ENCODE measurements around the gene DEPDC4.
"Not testable (repeated sequence)": the region's sequence is repeated elsewhere in the genome, so short reads cannot be mapped to it uniquely, and the experiment has no call there.

DEPDC4 gene

GRCh38 chr12:100234166-100234565 is 32.7 kb downstream of the DEPDC4 start:
- Histone ChIP-seq H3K4me3 (ENCODE audit: low read length) (no peak overlapping the region), H3K36me3 (replicated peaks; ENCODE audit: low read depth, low read length) (no peaks in the 10 kb centered on the region), H3K9me3 (ENCODE audit: insufficient read depth, low read length) (no peaks in the 10 kb centered on the region), H3K4me1 (ENCODE audit: low read length) (no peaks in the 10 kb centered on the region), H3K9ac (ENCODE audit: low read length) (no peak overlapping the region), H3K4me2 (ENCODE audit: low read length) (no peak overlapping the region), H3K79me2 (ENCODE audit: low read length) (no peaks in the 10 kb centered on the region), H4K20me1 (ENCODE audit: insufficient read depth, low read length) (no peaks in the 10 kb centered on the region), H3K27ac (ENCODE audit: low read length) (no peak overlapping the region), H2AFZ (ENCODE audit: low read depth, low read length) (no peak overlapping the region), H3K27me3 (ENCODE audit: low read depth, low read length) (no peaks in the 10 kb centered on the region)
- TF ChIP-seq CTCF (IDR thresholded peaks at IDR 0.05; ENCODE audit: low read depth, low read length) = no peak

- not testable (repeated sequence) for H4K20me1 ChIP-seq (ENCODE audit: insufficient read depth, low read length); H3K79me2 ChIP-seq (ENCODE audit: low read length); H3K27me3 ChIP-seq (ENCODE audit: low read depth, low read length); H3K27ac ChIP-seq (ENCODE audit: low read length); H3K4me2 ChIP-seq (ENCODE audit: low read length); H2AFZ ChIP-seq (ENCODE audit: low read depth, low read length); H3K9ac ChIP-seq (ENCODE audit: low read length); H3K36me3 ChIP-seq (replicated peaks; ENCODE audit: low read depth, low read length); H3K4me3 ChIP-seq (ENCODE audit: low read length); H3K9me3 ChIP-seq (ENCODE audit: insufficient read depth, low read length); H3K4me1 ChIP-seq (ENCODE audit: low read length)
Observed at GRCh38 chr12:100231873-100232272, 35.0 kb downstream of the DEPDC4 start.

- Histone ChIP-seq H3K79me2 (ENCODE audit: low read length) (no peaks in the 10 kb centered on the region), H4K20me1 (ENCODE audit: insufficient read depth, low read length) (no peaks in the 10 kb centered on the region), H3K9ac (ENCODE audit: low read length) (no peak overlapping the region), H3K4me1 (ENCODE audit: low read length) (no peaks in the 10 kb centered on the region), H3K4me3 (ENCODE audit: low read length) (no peak overlapping the region), H3K27me3 (ENCODE audit: low read depth, low read length) (no peaks in the 10 kb centered on the region), H3K36me3 (replicated peaks; ENCODE audit: low read depth, low read length) (peaks cover 5% of the 10 kb centered on the region), H3K4me2 (ENCODE audit: low read length) (no peak overlapping the region), H3K27ac (ENCODE audit: low read length) (no peak overlapping the region), H2AFZ (ENCODE audit: low read depth, low read length) (no peak overlapping the region), H3K9me3 (ENCODE audit: insufficient read depth, low read length) (no peaks in the 10 kb centered on the region)
- TF ChIP-seq CTCF (IDR thresholded peaks at IDR 0.05; ENCODE audit: low read depth, low read length) (no peak), EZH2phosphoT487 (IDR thresholded peaks at IDR 0.05; ENCODE audit: low read depth) (no peak)
Observed at GRCh38 chr12:100229876-100230275, 37.0 kb downstream of the DEPDC4 start.

GRCh38 chr12:100229036-100229635 is 37.7 kb downstream of the DEPDC4 start:
- H3K4me3 ChIP-seq (ENCODE audit: low read length) = no peak overlapping the region

More at GRCh38 chr12:100229036-100229635, 37.7 kb downstream of the DEPDC4 start:
- Histone ChIP-seq H3K79me2 (ENCODE audit: low read length) (no peaks in the 10 kb centered on the region), H2AFZ (ENCODE audit: low read depth, low read length) (no peak overlapping the region), H3K27ac (ENCODE audit: low read length) (no peak overlapping the region), H3K9me3 (ENCODE audit: insufficient read depth, low read length) (no peaks in the 10 kb centered on the region), H3K36me3 (replicated peaks; ENCODE audit: low read depth, low read length) (peaks cover 5% of the 10 kb centered on the region), H3K4me1 (ENCODE audit: low read length) (no peaks in the 10 kb centered on the region), H3K27me3 (ENCODE audit: low read depth, low read length) (no peaks in the 10 kb centered on the region), H3K9ac (ENCODE audit: low read length) (no peak overlapping the region), H3K4me2 (ENCODE audit: low read length) (no peak overlapping the region), H4K20me1 (ENCODE audit: insufficient read depth, low read length) (no peaks in the 10 kb centered on the region)
- TF ChIP-seq CTCF (IDR thresholded peaks at IDR 0.05; ENCODE audit: low read depth, low read length) = peak; percentile 21
- no peak for TF ChIP-seq EZH2phosphoT487 (IDR thresholded peaks at IDR 0.05; ENCODE audit: low read depth)

All from OCI-LY3 (cell line).